Endodermal cell (in vitro differentiated cells): Measurements from ENCODE around the gene C1QL1. TPM values are rescaled to one million over a fixed set of nuclear protein-coding genes. Genes with fewer than 3 reads are reported as not detected.

Source experiments
- DNase-seq: peaks from one replicate; pipeline ENCODE4 v3.0.0-alpha.2; 2017
- H3K27ac ChIP-seq: 2 replicates; pipeline ENCODE4 v1.5.1; 2013; ENCODE audit warnings: mild to moderate bottlenecking, low read depth, low read length, moderate library complexity
- H3K27me3 ChIP-seq: 2 replicates; pipeline ENCODE4 v1.6.1; 2013; ENCODE audit warnings: mild to moderate bottlenecking, low read length, moderate library complexity; ENCODE audit not compliant: insufficient read depth, control insufficient read depth, poor library complexity, severe bottlenecking
- H3K36me3 ChIP-seq: 2 replicates; pipeline ENCODE4 v1.7.0; 2013; ENCODE audit warnings: mild to moderate bottlenecking, low read length, moderate library complexity; ENCODE audit not compliant: control insufficient read depth, insufficient read depth
- H3K4me1 ChIP-seq: one replicate; pipeline ENCODE4 v1.7.0; 2013; ENCODE audit warnings: low read length; ENCODE audit not compliant: control insufficient read depth, insufficient read depth
- H3K4me3 ChIP-seq: 2 replicates; pipeline ENCODE4 v1.5.1; 2013; ENCODE audit warnings: mild to moderate bottlenecking, low read length, moderate library complexity
- H3K9ac ChIP-seq: 2 replicates; pipeline ENCODE4 v1.6.1; 2013; ENCODE audit warnings: mild to moderate bottlenecking, low read length, moderate library complexity; ENCODE audit not compliant: poor library complexity, severe bottlenecking; ENCODE audit errors: extremely low read depth
- H3K9me3 ChIP-seq: 2 replicates; pipeline ENCODE4 v1.6.1; 2013; ENCODE audit warnings: mild to moderate bottlenecking, low read length, moderate library complexity; ENCODE audit not compliant: control insufficient read depth
- H3K27ac Mint-ChIP-seq: 2 replicates; pipeline ENCODE4 v1.8.0; 2020; ENCODE audit warnings: mixed read lengths
- H3K27me3 Mint-ChIP-seq: 2 replicates; pipeline ENCODE4 v1.8.0; 2021; ENCODE audit warnings: mild to moderate bottlenecking, mixed read lengths; ENCODE audit not compliant: insufficient read depth
- H3K36me3 Mint-ChIP-seq: 2 replicates; pipeline ENCODE4 v1.8.0; 2020; ENCODE audit warnings: low read depth, mixed read lengths
- H3K4me1 Mint-ChIP-seq: 2 replicates; pipeline ENCODE4 v1.8.0; 2020; ENCODE audit warnings: mixed read lengths
- H3K4me3 Mint-ChIP-seq: 2 replicates; pipeline ENCODE4 v1.8.0; 2020; ENCODE audit warnings: mild to moderate bottlenecking, moderate library complexity, mixed read lengths
- H3K9me3 Mint-ChIP-seq: 2 replicates; pipeline ENCODE4 v1.8.0; 2020; ENCODE audit warnings: mild to moderate bottlenecking, mixed read lengths
- WGBS, 2 experiments: methylation state at CpG; one replicate each; pipeline versions ENCODE4 v1.1.5 to v1.1.7; 2013; ENCODE audit warnings: missing lambda C conversion rate in 2 of 2, mixed read lengths in 1 of 2; ENCODE audit not compliant: insufficient coverage in 1 of 2, insufficient read length in 1 of 2; 5-methylcytosine and 5-hydroxymethylcytosine counted together
- total RNA-seq, 2 donors: library from RNA; stranded (reverse); fragmentation: NEBNext Ultra II Directional in 1 of 2; extraction: Animal tissue kit (Norgen Biotek cat#: 25700) in 1 of 2; gene quantifications; 2 replicates in 1 of 2; 3 replicates in 1 of 2; pipeline ENCODE4 v1.2.1, GENCODE V29; 2021
- TF ChIP-seq, protein P1 (sequence below): fragments of 200-600 bp; sonication (generic); conservative IDR thresholded peaks from 2 replicates; pipeline ENCODE4 v1.5.0; 2021; ENCODE audit warnings: antibody characterized with exemption, mild to moderate bottlenecking

C1QL1 gene
- total RNA-seq, 2 donors from 2014 or later, result 1.4 to 2.7 TPM

DNA sequence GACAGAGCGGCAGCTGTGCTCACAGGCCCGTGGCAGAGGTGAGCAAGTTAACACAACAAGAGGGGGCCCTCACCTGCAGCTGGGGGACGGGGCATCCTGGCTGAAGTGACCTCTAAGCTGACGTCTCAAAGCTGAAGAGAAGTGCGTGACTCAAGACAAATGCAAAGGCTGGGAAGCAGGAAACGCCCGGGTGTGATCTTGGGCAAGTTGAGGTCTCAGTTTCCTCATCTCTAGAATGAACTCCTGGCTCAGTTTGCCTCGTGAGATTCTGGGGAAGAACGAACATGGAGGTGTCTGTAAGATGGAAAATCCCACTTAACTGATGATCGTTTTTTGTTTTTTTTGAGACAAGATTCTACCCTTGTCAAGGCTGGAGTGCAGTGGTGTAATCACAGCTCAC is 40.1 kb upstream of the C1QL1 start:
- no peaks in the 10 kb centered on the region for H3K36me3 ChIP-seq
- WGBS, 2 experiments, result 87 to 91% methylated on average over 9 to 10 of the region's 10 CpGs
- Mint-ChIP-seq H3K36me3 (no peaks in the 10 kb centered on the region), H3K27ac (no peak overlapping the region), H3K4me1 (peaks cover 19% of the 10 kb centered on the region), H3K4me3 (no peak overlapping the region), H3K9me3 (no peaks in the 10 kb centered on the region), H3K27me3 (peaks cover 5% of the 10 kb centered on the region)
- H3K27me3 ChIP-seq, result no peaks in the 10 kb centered on the region
- no peak for DNase-seq
- H3K9me3 ChIP-seq, result no peaks in the 10 kb centered on the region
- H3K4me3 ChIP-seq, result no peak overlapping the region
- no peak overlapping the region for H3K27ac ChIP-seq
- peaks cover 10% of the 10 kb centered on the region for H3K4me1 ChIP-seq
- H3K9ac ChIP-seq, result no peak overlapping the region
- TF ChIP-seq, protein P1, sequence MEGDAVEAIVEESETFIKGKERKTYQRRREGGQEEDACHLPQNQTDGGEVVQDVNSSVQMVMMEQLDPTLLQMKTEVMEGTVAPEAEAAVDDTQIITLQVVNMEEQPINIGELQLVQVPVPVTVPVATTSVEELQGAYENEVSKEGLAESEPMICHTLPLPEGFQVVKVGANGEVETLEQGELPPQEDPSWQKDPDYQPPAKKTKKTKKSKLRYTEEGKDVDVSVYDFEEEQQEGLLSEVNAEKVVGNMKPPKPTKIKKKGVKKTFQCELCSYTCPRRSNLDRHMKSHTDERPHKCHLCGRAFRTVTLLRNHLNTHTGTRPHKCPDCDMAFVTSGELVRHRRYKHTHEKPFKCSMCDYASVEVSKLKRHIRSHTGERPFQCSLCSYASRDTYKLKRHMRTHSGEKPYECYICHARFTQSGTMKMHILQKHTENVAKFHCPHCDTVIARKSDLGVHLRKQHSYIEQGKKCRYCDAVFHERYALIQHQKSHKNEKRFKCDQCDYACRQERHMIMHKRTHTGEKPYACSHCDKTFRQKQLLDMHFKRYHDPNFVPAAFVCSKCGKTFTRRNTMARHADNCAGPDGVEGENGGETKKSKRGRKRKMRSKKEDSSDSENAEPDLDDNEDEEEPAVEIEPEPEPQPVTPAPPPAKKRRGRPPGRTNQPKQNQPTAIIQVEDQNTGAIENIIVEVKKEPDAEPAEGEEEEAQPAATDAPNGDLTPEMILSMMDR, result no peak

DNA sequence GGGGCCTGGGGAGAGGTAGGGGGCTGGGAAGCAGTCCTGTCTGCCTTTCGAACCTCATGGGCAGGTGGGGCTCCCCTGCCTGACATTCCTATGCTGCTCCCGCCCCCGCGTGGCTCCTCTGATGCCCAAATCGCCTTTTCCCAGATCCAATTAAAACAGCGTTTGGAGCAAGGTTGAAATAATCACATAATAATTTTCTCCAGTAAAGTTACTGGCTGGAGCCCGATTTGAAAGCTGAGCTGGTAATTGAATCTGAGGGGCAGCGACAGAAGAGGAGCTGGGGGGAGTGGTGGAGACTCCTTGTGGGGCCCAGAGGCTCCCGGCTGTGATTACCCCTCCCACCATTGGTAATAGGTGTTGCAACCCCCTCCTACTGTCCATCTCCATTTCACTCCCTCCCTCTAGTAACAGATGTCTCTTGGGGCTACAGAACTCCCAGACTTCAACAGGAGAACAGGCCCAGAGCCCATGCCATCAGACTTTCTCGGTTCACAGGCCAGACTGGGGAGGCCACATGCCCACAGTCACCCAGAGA is 38.9 kb upstream of the C1QL1 start:
- TF ChIP-seq, protein P1, result peak; percentile 17
- peaks cover 19% of the 10 kb centered on the region for H3K4me1 Mint-ChIP-seq
- H3K27ac ChIP-seq, result no peak overlapping the region
- H3K9ac ChIP-seq, result no peak overlapping the region
- H3K36me3 ChIP-seq, result no peaks in the 10 kb centered on the region
- H3K4me1 ChIP-seq, result peaks cover 10% of the 10 kb centered on the region
- DNase-seq, result peak; percentile 82
- 51 to 60% methylated on average over 7 to 10 of the region's 10 CpGs for WGBS, 2 experiments
- H3K9me3 Mint-ChIP-seq, result no peaks in the 10 kb centered on the region
- H3K36me3 Mint-ChIP-seq, result no peaks in the 10 kb centered on the region
- no peaks in the 10 kb centered on the region for H3K9me3 ChIP-seq
- no peak overlapping the region for H3K4me3 Mint-ChIP-seq
- no peak overlapping the region for H3K27ac Mint-ChIP-seq
- no peaks in the 10 kb centered on the region for H3K27me3 ChIP-seq
- H3K4me3 ChIP-seq, result no peak overlapping the region
- peaks cover 5% of the 10 kb centered on the region for H3K27me3 Mint-ChIP-seq

DNA sequence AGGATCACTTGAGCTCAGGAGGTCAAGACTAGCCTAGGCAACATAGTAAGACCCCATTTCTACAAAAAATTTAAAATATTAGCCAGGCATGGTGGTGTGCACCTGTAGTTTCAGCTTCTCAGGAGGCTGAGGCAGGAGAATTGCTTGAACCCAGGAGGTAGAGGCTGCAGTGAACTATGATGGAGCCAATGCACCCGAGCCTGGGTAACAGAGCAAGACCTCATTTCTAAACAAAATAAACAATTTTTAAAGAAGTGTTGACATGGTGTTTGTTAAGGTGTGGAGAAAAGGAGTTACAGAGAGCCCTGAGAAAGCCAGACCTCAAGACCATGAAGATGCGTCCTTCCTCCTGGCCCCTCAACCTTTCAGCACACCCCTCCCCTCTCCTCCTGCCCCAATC is 37.6 kb upstream of the C1QL1 start:
- Mint-ChIP-seq H3K27ac (no peak overlapping the region), H3K9me3 (peaks cover under 1% of the 10 kb centered on the region), H3K4me1 (peaks cover 26% of the 10 kb centered on the region), H3K36me3 (no peaks in the 10 kb centered on the region), H3K27me3 (peaks cover 5% of the 10 kb centered on the region), H3K4me3 (no peak overlapping the region)
- TF ChIP-seq, protein P1, result no peak
- no peak for DNase-seq
- Histone ChIP-seq H3K9me3 (no peaks in the 10 kb centered on the region), H3K27ac (no peak overlapping the region), H3K36me3 (no peaks in the 10 kb centered on the region), H3K9ac (no peak overlapping the region), H3K27me3 (no peaks in the 10 kb centered on the region), H3K4me1 (peaks cover 10% of the 10 kb centered on the region), H3K4me3 (no peak overlapping the region)
- 100% methylated on average over 1 of the region's 2 CpGs; no CpG with 5 or more reads in 1 of the 2 experiments for WGBS, 2 experiments
